HCT116 (cell line): ENCODE measurements around the gene C9.

Source experiments
- EZH2 ChIP-seq: fragments of 200-600 bp; sonication (generic); IDR thresholded peaks from 2 replicates; pipeline ENCODE4 v1.6.1; 2017; ENCODE audit warnings: antibody characterized with exemption, mixed run types
- POLR2A ChIP-seq: IDR thresholded peaks from 2 replicates; pipeline ENCODE4 v1.7.0; 2011; ENCODE audit warnings: borderline replicate concordance; ENCODE audit not compliant: insufficient read depth, insufficient read length; ENCODE audit errors: extremely low read depth
- TCF7L2 ChIP-seq: IDR thresholded peaks from 2 replicates; pipeline ENCODE4 v1.7.0; 2011; ENCODE audit warnings: borderline replicate concordance, inconsistent platforms; ENCODE audit not compliant: insufficient read depth, insufficient read length; ENCODE audit errors: extremely low read depth
- TF ChIP-seq, protein P1 (sequence below), 3 experiments: fragments of 200-600 bp in 1 of 3; sonication (generic) in 1 of 3; IDR thresholded peaks in 2 of 3; conservative IDR thresholded peaks in 1 of 3; 2 replicates each; pipeline ENCODE4 v1.5.1; 2012 to 2017; ENCODE audit warnings: low read depth in 2 of 3, low read length in 2 of 3, antibody characterized with exemption in 1 of 3, borderline replicate concordance in 1 of 3, control low read depth in 1 of 3, mild to moderate bottlenecking in 1 of 3, mixed read lengths in 1 of 3, mixed run types in 1 of 3, moderate library complexity in 1 of 3; ENCODE audit not compliant: insufficient read depth in 1 of 3

DNA sequence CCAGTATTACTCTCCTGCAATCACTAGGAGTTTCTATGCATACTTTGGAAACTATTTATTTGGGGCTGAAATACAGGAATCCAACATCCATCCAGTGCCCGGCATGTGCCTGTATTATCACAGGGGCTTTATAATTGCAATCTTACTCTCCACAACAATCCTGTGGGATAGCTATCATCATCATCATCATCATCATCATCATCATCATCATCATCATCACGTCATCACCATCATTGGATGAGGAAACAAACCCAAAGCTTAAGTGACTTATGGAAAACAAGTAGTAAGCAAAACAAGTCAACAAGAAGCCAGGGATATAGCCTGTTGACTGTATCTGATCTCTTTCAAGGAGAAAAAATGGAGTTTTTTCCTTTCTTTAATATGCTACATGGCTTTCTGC is 97.1 kb downstream of the C9 start:
- TF ChIP-seq, protein P1, sequence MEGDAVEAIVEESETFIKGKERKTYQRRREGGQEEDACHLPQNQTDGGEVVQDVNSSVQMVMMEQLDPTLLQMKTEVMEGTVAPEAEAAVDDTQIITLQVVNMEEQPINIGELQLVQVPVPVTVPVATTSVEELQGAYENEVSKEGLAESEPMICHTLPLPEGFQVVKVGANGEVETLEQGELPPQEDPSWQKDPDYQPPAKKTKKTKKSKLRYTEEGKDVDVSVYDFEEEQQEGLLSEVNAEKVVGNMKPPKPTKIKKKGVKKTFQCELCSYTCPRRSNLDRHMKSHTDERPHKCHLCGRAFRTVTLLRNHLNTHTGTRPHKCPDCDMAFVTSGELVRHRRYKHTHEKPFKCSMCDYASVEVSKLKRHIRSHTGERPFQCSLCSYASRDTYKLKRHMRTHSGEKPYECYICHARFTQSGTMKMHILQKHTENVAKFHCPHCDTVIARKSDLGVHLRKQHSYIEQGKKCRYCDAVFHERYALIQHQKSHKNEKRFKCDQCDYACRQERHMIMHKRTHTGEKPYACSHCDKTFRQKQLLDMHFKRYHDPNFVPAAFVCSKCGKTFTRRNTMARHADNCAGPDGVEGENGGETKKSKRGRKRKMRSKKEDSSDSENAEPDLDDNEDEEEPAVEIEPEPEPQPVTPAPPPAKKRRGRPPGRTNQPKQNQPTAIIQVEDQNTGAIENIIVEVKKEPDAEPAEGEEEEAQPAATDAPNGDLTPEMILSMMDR (IDR thresholded peaks at IDR 0.05 in 2 of 3, conservative IDR thresholded peaks at IDR 0.05 in 1 of 3; ENCODE audit: borderline replicate concordance in 1 of 3, insufficient read depth in 1 of 3, low read depth in 2 of 3, low read length in 2 of 3): no peak
- TF ChIP-seq TCF7L2 (no peak), POLR2A (no peak), EZH2 (no peak)
